Gastroesophageal sphincter (tissue), 4 donors: ENCODE measurements around the gene GCKR. TPM values are rescaled to one million over a fixed set of nuclear protein-coding genes. Genes with fewer than 3 reads are reported as not detected.

Source experiments
- ATAC-seq: fragments of 150-250 bp; one replicate; pipeline ENCODE4 v1.9.1; 2016; ENCODE audit warnings: mild to moderate bottlenecking, moderate library complexity
- H3K27ac ChIP-seq, 4 donors: fragments of 200-600 bp; sonication (generic) in 3 of 4; 1 replicate in 3 of 4; 2 replicates in 1 of 4; pipeline ENCODE4 v1.5.1; 2016 to 2019
- H3K27me3 ChIP-seq: fragments of 200-600 bp; sonication (generic); one replicate; pipeline ENCODE4 v1.5.1; 2019
- H3K36me3 ChIP-seq, 2 donors: fragments of 200-600 bp; sonication (generic); one replicate each; pipeline ENCODE4 v1.5.1; 2019; ENCODE audit warnings: control low read depth in 1 of 2
- H3K4me1 ChIP-seq, 3 donors: fragments of 200-600 bp; sonication (generic); 1 replicate in 2 of 3; 2 replicates in 1 of 3; pipeline ENCODE4 v1.5.1; 2016 to 2019; ENCODE audit warnings: control low read depth in 2 of 3
- H3K4me3 ChIP-seq, 2 donors: fragments of 200-600 bp; sonication (generic); one replicate each; pipeline ENCODE4 v1.5.1; 2019; ENCODE audit warnings: mild to moderate bottlenecking in 1 of 2, moderate library complexity in 1 of 2
- H3K9me3 ChIP-seq, 3 donors: fragments of 200-600 bp; sonication (generic); one replicate each; pipeline ENCODE4 v1.5.1; 2017 to 2019; ENCODE audit warnings: control low read depth in 2 of 3
- EP300 ChIP-seq: sonication (generic); formaldehyde crosslinking; IDR thresholded peaks from one replicate; pipeline ENCODE4 v1.6.1; 2017; ENCODE audit warnings: antibody characterized with exemption, mild to moderate bottlenecking
- POLR2A ChIP-seq, 2 donors: fragments of 450-650 bp; IDR thresholded peaks; one replicate each; pipeline ENCODE4 v1.6.1; 2017; ENCODE audit warnings: antibody characterized with exemption in 2 of 2, mild to moderate bottlenecking in 2 of 2, moderate library complexity in 1 of 2
- POLR2AphosphoS5 ChIP-seq: sonication (generic); formaldehyde crosslinking; IDR thresholded peaks from one replicate; pipeline ENCODE4 v1.6.1; 2017; ENCODE audit warnings: antibody characterized with exemption
- WGBS, 2 donors: methylation state at CpG; one replicate each; pipeline ENCODE4 v1.1.5; 2018; ENCODE audit warnings: low coverage in 1 of 2; 5-methylcytosine and 5-hydroxymethylcytosine counted together
- total RNA-seq, 4 donors: library from RNA; depleted of rRNA; stranded (reverse); fragments of >200 nt; gene quantifications; one replicate each; pipeline ENCODE4 v1.1.0, GENCODE V29; 2016
- TF ChIP-seq, protein P1 (sequence below), 4 experiments: fragments of 200-600 bp in 2 of 4; fragments of 450-650 bp in 2 of 4; sonication (generic) in 1 of 4; IDR thresholded peaks; one replicate each; pipeline ENCODE4 v1.5.1; 2017 to 2019; ENCODE audit warnings: antibody characterized with exemption in 4 of 4, mild to moderate bottlenecking in 2 of 4, moderate library complexity in 2 of 4

Gene GCKR
- total RNA-seq, 4 donors from 2014 or later = 0.58 TPM; not detected in 3

GRCh38 chr2:27502142-27502541 lies 5.5 kb downstream of the GCKR start:
- TF ChIP-seq, protein P1, sequence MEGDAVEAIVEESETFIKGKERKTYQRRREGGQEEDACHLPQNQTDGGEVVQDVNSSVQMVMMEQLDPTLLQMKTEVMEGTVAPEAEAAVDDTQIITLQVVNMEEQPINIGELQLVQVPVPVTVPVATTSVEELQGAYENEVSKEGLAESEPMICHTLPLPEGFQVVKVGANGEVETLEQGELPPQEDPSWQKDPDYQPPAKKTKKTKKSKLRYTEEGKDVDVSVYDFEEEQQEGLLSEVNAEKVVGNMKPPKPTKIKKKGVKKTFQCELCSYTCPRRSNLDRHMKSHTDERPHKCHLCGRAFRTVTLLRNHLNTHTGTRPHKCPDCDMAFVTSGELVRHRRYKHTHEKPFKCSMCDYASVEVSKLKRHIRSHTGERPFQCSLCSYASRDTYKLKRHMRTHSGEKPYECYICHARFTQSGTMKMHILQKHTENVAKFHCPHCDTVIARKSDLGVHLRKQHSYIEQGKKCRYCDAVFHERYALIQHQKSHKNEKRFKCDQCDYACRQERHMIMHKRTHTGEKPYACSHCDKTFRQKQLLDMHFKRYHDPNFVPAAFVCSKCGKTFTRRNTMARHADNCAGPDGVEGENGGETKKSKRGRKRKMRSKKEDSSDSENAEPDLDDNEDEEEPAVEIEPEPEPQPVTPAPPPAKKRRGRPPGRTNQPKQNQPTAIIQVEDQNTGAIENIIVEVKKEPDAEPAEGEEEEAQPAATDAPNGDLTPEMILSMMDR (IDR thresholded peaks at IDR 0.05) = no peak
- no peaks in the 10 kb centered on the region for H3K9me3 ChIP-seq
- WGBS, 2 donors = 63 to 75% methylated on average over 4 of the region's 4 CpGs

GRCh38 chr2:27506587-27506986 lies 9.9 kb downstream of the GCKR start:
- Histone ChIP-seq H3K4me3 (no peak overlapping the region), H3K27ac (no peak overlapping the region), H3K9me3 (no peaks in the 10 kb centered on the region), H3K4me1 (no peaks in the 10 kb centered on the region), H3K27me3 (peaks cover 6% of the 10 kb centered on the region), H3K36me3 (no peaks in the 10 kb centered on the region)
- no peak for TF ChIP-seq POLR2A (IDR thresholded peaks at IDR 0.05)
- TF ChIP-seq EP300 = no peak
- no peak for TF ChIP-seq POLR2AphosphoS5
- TF ChIP-seq, protein P1 (IDR thresholded peaks at IDR 0.05) = no peak
- 83 to 84% methylated on average over 3 to 6 of the region's 6 CpGs for WGBS, 2 donors
- no peak for ATAC-seq

More at GRCh38 chr2:27502142-27502541, 5.5 kb downstream of the GCKR start:
- Histone ChIP-seq H3K36me3 (no peaks in the 10 kb centered on the region), H3K27ac (no peak overlapping the region), H3K4me3 (no peak overlapping the region), H3K4me1 (no peaks in the 10 kb centered on the region), H3K27me3 (peaks cover 7% of the 10 kb centered on the region)
- ATAC-seq = no peak

DNA sequence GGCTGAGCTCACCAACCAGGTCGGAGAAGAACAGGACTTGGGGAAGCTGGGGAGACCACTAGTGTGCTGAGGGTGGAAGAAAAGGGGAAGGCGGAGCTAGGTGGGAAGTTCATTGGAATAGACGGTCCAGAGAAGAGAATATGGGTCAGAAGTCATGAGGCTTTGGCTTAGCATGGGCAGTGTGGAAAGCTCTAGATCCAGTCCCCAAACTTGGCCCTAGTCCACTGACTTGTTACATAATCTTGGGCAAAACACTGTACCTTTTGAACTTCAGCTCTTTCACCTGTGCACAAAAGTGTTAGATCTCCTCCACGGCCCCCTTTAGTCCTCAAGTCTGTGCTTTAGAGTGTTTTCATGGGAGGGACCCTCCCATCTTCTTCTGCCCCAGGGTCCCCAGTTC lies 10.7 kb downstream of the GCKR start:
- TF ChIP-seq POLR2A (IDR thresholded peaks at IDR 0.05) (no peak), POLR2AphosphoS5 (no peak), EP300 (no peak)
- TF ChIP-seq, protein P1 (IDR thresholded peaks at IDR 0.05) = no peak
- no peak overlapping the region for H3K4me3 ChIP-seq
- no peak overlapping the region for H3K27ac ChIP-seq
- H3K36me3 ChIP-seq = no peaks in the 10 kb centered on the region
- ATAC-seq = no peak
- WGBS, 2 donors = 38% methylated on average over 3 of the region's 4 CpGs; no CpG with 5 or more reads in 1 of the 2 donors
- H3K9me3 ChIP-seq = no peaks in the 10 kb centered on the region
- peaks cover 6% of the 10 kb centered on the region for H3K27me3 ChIP-seq
- no peaks in the 10 kb centered on the region for H3K4me1 ChIP-seq

- Histone ChIP-seq H3K36me3 (no peaks in the 10 kb centered on the region), H3K9me3 (no peaks in the 10 kb centered on the region), H3K27me3 (peaks cover 6% of the 10 kb centered on the region), H3K4me1 (no peaks in the 10 kb centered on the region), H3K27ac (no peak overlapping the region), H3K4me3 (no peak overlapping the region)
- TF ChIP-seq POLR2AphosphoS5 (no peak), POLR2A (IDR thresholded peaks at IDR 0.05) (no peak), EP300 (no peak)
- TF ChIP-seq, protein P1 (IDR thresholded peaks at IDR 0.05) = no peak
- 35 to 45% methylated on average over 4 to 6 of the region's 6 CpGs for WGBS, 2 donors
- no peak for ATAC-seq
Observed at GRCh38 chr2:27509326-27509725, 12.7 kb downstream of the GCKR start.

DNA sequence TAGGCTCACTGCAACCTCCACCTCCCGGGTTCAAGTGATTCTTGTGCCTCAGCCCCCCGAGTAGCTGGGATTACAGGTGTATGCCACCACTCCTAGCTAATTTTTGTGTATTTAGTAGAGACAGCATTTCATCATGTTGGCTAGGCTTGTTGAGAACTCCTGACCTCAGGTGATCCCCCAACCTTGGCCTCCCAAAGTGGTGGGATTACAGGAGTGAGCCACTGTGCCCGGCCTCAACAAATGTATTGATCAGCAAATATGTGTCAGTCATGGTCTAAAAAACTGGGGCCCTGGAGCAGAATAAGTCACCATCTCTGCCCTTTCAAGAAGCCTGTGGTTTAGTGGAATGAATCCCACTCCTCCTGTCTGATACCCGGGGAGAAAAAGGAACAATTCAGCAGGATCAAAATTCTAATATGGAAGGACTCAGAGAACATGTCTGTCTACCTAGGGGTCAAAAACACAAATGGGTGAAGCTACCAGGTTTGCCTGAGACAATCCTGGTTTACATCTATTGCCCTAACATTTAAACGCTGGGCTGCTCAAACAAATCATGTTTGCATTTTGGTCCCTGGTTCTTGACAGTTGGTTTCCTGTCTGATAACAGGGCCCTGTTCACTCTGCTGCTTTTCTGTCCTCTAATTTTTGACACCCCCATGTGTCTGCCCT lies 21.6 kb downstream of the GCKR start:
- no peak for ATAC-seq
- WGBS, 2 donors = 64 to 76% methylated on average over 3 to 4 of the region's 5 CpGs
- Histone ChIP-seq H3K27ac (no peak overlapping the region), H3K36me3 (no peaks in the 10 kb centered on the region), H3K9me3 (no peaks in the 10 kb centered on the region), H3K4me3 (no peak overlapping the region), H3K4me1 (no peaks in the 10 kb centered on the region), H3K27me3 (peaks cover 35% of the 10 kb centered on the region)
- TF ChIP-seq POLR2A (IDR thresholded peaks at IDR 0.05) (no peak), EP300 (no peak), POLR2AphosphoS5 (no peak)
- TF ChIP-seq, protein P1 (IDR thresholded peaks at IDR 0.05) = no peak
